Spleen (tissue), 7 donors: Measurements from ENCODE around the gene SMOC1.

Experiments
- POLR2A ChIP-seq, 3 donors: fragments of 450-650 bp; IDR thresholded peaks; one replicate each; pipeline ENCODE4 v1.5.1; 2017; ENCODE audit warnings: antibody characterized with exemption in 3 of 3, mild to moderate bottlenecking in 1 of 3
- POLR2AphosphoS5 ChIP-seq, 3 donors: sonication (generic); formaldehyde crosslinking; IDR thresholded peaks; one replicate each; pipeline ENCODE4 v1.5.1; 2017; ENCODE audit warnings: antibody characterized with exemption in 3 of 3
- TF ChIP-seq, protein P1 (sequence below), 11 experiments: fragments of 200-600 bp in 7 of 11; fragments of 450-650 bp in 4 of 11; sonication (generic) in 4 of 11; IDR thresholded peaks in 8 of 11; conservative IDR thresholded peaks in 3 of 11; 1 replicate in 7 of 11; 2 replicates in 4 of 11; pipeline versions ENCODE4 v1.4.0 to v1.8.0; 2016 to 2021; ENCODE audit warnings: antibody characterized with exemption in 11 of 11, inconsistent platforms in 4 of 11, mild to moderate bottlenecking in 1 of 11
- donor health status: DM: no; HTN: no; CAD: no; lungs with moderate emphysema.
- donor health status: DM: no; HTN: no; CAD: no.
- donor health status: DM: no; HTN: no; CAD: no.

DNA sequence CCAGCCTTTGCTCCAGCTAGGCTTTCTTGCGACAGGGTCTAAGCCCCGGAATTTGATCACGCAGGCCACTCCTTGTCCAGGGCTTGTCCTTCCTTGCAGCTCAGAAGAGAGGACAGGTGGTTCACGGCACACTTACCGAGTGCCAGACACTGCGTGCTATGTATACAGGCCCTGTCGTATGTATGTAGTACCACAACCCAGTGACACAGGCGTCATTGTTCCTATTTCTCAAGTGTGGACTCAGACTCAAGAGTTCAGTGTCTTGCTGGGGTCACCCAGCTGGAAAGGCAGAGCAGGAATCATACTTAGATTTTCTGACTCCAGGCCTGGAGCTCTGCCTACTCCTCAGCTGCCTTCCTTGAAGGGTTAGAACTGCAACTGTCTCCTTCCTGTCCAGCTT lies 153.9 kb downstream of the SMOC1 start:
- TF ChIP-seq, protein P1, sequence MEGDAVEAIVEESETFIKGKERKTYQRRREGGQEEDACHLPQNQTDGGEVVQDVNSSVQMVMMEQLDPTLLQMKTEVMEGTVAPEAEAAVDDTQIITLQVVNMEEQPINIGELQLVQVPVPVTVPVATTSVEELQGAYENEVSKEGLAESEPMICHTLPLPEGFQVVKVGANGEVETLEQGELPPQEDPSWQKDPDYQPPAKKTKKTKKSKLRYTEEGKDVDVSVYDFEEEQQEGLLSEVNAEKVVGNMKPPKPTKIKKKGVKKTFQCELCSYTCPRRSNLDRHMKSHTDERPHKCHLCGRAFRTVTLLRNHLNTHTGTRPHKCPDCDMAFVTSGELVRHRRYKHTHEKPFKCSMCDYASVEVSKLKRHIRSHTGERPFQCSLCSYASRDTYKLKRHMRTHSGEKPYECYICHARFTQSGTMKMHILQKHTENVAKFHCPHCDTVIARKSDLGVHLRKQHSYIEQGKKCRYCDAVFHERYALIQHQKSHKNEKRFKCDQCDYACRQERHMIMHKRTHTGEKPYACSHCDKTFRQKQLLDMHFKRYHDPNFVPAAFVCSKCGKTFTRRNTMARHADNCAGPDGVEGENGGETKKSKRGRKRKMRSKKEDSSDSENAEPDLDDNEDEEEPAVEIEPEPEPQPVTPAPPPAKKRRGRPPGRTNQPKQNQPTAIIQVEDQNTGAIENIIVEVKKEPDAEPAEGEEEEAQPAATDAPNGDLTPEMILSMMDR (IDR thresholded peaks at IDR 0.05 in 8 of 11, conservative IDR thresholded peaks at IDR 0.05 in 3 of 11), result no peak
- TF ChIP-seq POLR2A (IDR thresholded peaks at IDR 0.05), result no peak
- no peak for TF ChIP-seq POLR2AphosphoS5 (IDR thresholded peaks at IDR 0.05)
